Fibroblast of lung (primary cell): ENCODE measurements around the gene AZI2. TPM values are rescaled to one million over a fixed set of nuclear protein-coding genes. Genes with fewer than 3 reads are reported as not detected.

ENCODE experiments used
- DNase-seq, 2 donors: peaks; one replicate each; pipeline versions ENCODE4 v3.0.0 to v3.0.0-alpha.2; 2010; ENCODE audit warnings: low read depth in 2 of 2
- H2AFZ ChIP-seq: 2 replicates; pipeline ENCODE4 v1.5.1; 2012; ENCODE audit warnings: low read length, control low read depth, inconsistent platforms
- H3K27ac ChIP-seq: 2 replicates; pipeline ENCODE4 v1.5.1; 2011; ENCODE audit warnings: low read length, control low read depth; ENCODE audit not compliant: insufficient read depth
- H3K27me3 ChIP-seq: 2 replicates; pipeline ENCODE4 v1.5.1; 2011; ENCODE audit warnings: mild to moderate bottlenecking, low read length; ENCODE audit not compliant: control insufficient read depth, insufficient read depth
- H3K36me3 ChIP-seq: 2 replicates; pipeline ENCODE4 v1.5.1; 2011; ENCODE audit warnings: low read length; ENCODE audit not compliant: control insufficient read depth, insufficient read depth
- H3K4me1 ChIP-seq: 2 replicates; pipeline ENCODE4 v1.5.1; 2011; ENCODE audit warnings: low read length; ENCODE audit not compliant: control insufficient read depth, insufficient read depth; ENCODE audit errors: extremely low read depth
- H3K4me2 ChIP-seq: 2 replicates; pipeline ENCODE4 v1.5.1; 2011; ENCODE audit warnings: low read length, control low read depth; ENCODE audit not compliant: insufficient read depth; ENCODE audit errors: extremely low read depth
- H3K4me3 ChIP-seq, 4 experiments: fragments of 200-600 bp in 1 of 4; sonication (generic) in 1 of 4; replicated peaks in 1 of 4; 2 replicates each; pipeline ENCODE4 v1.5.1; 2011 to 2016; ENCODE audit warnings: low read length in 4 of 4, low read depth in 3 of 4, mild to moderate bottlenecking in 3 of 4, control low read depth in 2 of 4, inconsistent platforms in 1 of 4, mixed read lengths in 1 of 4; ENCODE audit not compliant: insufficient read depth in 1 of 4; ENCODE audit errors: control extremely low read depth in 1 of 4
- H3K79me2 ChIP-seq: 2 replicates; pipeline ENCODE4 v1.5.1; 2012; ENCODE audit warnings: mild to moderate bottlenecking, low read length, inconsistent platforms; ENCODE audit not compliant: control insufficient read depth, insufficient read depth
- H3K9ac ChIP-seq: 2 replicates; pipeline ENCODE4 v1.5.1; 2011; ENCODE audit warnings: mild to moderate bottlenecking, low read length, control low read depth; ENCODE audit not compliant: insufficient read depth
- H3K9me3 ChIP-seq: 2 replicates; pipeline ENCODE4 v1.5.1; 2012; ENCODE audit warnings: low read depth, low read length; ENCODE audit not compliant: control insufficient read depth, insufficient read depth
- H4K20me1 ChIP-seq: 2 replicates; pipeline ENCODE4 v1.5.1; 2011; ENCODE audit warnings: low read length; ENCODE audit not compliant: control insufficient read depth, insufficient read depth; ENCODE audit errors: extremely low read depth
- EZH2 ChIP-seq: IDR thresholded peaks from 2 replicates; pipeline ENCODE4 v1.5.1; 2012; ENCODE audit warnings: low read length, control low read depth, mild to moderate bottlenecking; ENCODE audit errors: missing control alignments
- polyA plus RNA-seq, 2 donors: library from polyadenylated mRNA; depleted of rRNA in 1 of 2; stranded (reverse) in 1 of 2; unstranded in 1 of 2; fragments of >200 nt; gene quantifications; 2 replicates each; pipeline ENCODE4 v1.2.1, GENCODE V29; 2011 to 2012; ENCODE audit warnings: missing spikeins in 1 of 2
- total RNA-seq: library from RNA; depleted of rRNA; stranded (reverse); fragments of >200 nt; gene quantifications from 2 replicates; pipeline ENCODE4 v1.2.1, GENCODE V29; 2014
- TF ChIP-seq, protein P1 (sequence below), 2 donors: IDR thresholded peaks in 1 of 2; conservative IDR thresholded peaks in 1 of 2; 1 replicate in 1 of 2; 2 replicates in 1 of 2; pipeline ENCODE4 v1.5.1; 2011 to 2012; ENCODE audit warnings: low read length in 2 of 2, control low read depth in 1 of 2, inconsistent platforms in 1 of 2, low read depth in 1 of 2, mild to moderate bottlenecking in 1 of 2

AZI2 gene
- total and polyA plus RNA-seq, 2 donors (not counting 1 experiment from before 2014, with no cell fraction given): 183 to 202 TPM

DNA sequence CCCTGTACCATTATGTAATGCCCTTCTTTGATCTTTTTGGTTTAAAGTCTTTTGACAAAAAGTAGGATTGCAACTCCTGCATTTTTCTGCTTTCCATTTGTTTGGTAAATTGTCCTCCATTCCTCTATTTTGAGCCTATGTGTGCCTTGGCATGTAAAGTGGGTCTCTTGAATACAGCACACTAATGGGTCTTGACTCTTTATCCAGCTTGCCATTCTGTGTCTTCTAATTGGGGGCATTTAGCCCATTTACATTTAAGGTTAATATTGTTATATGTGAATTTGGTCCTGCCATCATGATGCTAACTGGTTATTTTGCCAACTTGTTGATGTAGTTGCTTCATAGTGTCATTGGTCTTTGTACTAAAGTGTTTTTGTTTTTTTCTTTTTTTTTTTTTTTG, 74.8 kb downstream of the AZI2 start:
- Histone ChIP-seq H2AFZ (no peak overlapping the region), H3K4me3 (no peak overlapping the region), H3K4me2 (no peak overlapping the region), H3K27me3 (no peaks in the 10 kb centered on the region), H3K79me2 (no peaks in the 10 kb centered on the region), H3K4me1 (no peaks in the 10 kb centered on the region), H3K9me3 (no peaks in the 10 kb centered on the region), H3K27ac (no peak overlapping the region), H3K36me3 (peaks cover 1% of the 10 kb centered on the region), H3K9ac (no peak overlapping the region), H4K20me1 (no peaks in the 10 kb centered on the region)
- no peak for DNase-seq
- TF ChIP-seq, protein P1, sequence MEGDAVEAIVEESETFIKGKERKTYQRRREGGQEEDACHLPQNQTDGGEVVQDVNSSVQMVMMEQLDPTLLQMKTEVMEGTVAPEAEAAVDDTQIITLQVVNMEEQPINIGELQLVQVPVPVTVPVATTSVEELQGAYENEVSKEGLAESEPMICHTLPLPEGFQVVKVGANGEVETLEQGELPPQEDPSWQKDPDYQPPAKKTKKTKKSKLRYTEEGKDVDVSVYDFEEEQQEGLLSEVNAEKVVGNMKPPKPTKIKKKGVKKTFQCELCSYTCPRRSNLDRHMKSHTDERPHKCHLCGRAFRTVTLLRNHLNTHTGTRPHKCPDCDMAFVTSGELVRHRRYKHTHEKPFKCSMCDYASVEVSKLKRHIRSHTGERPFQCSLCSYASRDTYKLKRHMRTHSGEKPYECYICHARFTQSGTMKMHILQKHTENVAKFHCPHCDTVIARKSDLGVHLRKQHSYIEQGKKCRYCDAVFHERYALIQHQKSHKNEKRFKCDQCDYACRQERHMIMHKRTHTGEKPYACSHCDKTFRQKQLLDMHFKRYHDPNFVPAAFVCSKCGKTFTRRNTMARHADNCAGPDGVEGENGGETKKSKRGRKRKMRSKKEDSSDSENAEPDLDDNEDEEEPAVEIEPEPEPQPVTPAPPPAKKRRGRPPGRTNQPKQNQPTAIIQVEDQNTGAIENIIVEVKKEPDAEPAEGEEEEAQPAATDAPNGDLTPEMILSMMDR (conservative IDR thresholded peaks at IDR 0.05 in 1 of 2, IDR thresholded peaks at IDR 0.05 in 1 of 2; ENCODE audit: low read depth in 1 of 2, low read length in 2 of 2): no peak
- TF ChIP-seq EZH2: no peak

Other genes with a start within 250 kb of the AZI2 start
- 5.4 and 5.6 TPM in 2 replicates for gene CMC1, start 107.2 kb downstream of the AZI2 start, total RNA-seq
- 23.3 and 26.7 TPM in 2 replicates for gene CMC1, start 107.2 kb downstream of the AZI2 start, polyA plus RNA-seq
- gene ZCWPW2, start 103 bp downstream of the AZI2 start, total RNA-seq: 1.0 and 1.7 TPM in 2 replicates
- 0.36 and 0.68 TPM in 2 replicates for gene ZCWPW2, start 103 bp downstream of the AZI2 start, polyA plus RNA-seq